Kidney tubule cell (primary cell): ENCODE results near the gene TFR2.

Experiments
- DNase-seq: peaks from one replicate; pipeline ENCODE4 v3.0.0-alpha.2; 2018; ENCODE audit warnings: low spot score

TFR2 gene

GRCh38 chr7:100612730-100613390 lies 28.5 kb downstream of the TFR2 start:
- DNase-seq, result no peak

DNA sequence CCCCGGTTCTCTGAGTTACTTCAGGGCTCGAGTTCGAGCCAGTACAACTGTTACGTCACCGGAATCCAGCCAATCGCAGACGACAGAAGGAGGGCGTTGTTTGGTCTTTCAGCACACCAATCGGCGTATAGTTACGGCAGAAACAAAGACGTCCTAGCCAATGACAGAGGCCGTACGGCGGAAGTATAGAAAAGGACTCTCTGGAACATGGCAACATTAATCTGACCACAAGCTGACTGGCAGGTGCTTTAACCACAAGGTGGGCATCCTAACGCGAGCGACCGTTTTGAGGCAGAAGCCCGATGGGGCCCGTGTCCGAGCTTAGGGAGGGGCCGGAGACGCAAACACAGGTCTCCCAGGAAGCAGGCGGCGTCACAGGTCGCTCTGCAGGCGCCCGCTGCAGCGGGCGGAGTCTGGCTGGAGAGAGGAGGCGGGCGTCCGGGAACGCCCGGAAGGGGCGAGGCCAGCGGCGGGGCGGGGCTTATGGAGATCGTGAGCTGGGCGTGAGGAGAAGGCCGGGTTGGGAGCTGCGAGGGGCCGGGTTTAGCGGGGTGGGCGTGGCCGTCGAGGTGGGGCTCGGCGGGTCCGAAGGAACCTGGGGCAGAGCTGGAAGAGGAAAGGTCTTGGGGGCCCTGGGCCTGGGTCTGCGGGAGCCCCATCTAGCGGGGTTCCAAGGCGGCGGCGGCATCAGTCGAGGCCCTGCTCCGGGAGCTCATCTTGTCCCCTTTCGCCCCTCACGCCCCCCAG lies 29.2 kb downstream of the TFR2 start, which contains the start of gene MOSPD3:
Gene MOSPD3, plus strand, starts transcription at position 558 of the 747 bp plus-strand sequence. CDS start 252 bp downstream, outside the sequence.
- peak; percentile 99 for DNase-seq

GRCh38 chr7:100609958-100610357 lies 31.4 kb downstream of the TFR2 start:
- DNase-seq, result no peak

- DNase-seq, result peak; percentile 66
Measured at GRCh38 chr7:100607111-100607510, 34.2 kb downstream of the TFR2 start.

DNA sequence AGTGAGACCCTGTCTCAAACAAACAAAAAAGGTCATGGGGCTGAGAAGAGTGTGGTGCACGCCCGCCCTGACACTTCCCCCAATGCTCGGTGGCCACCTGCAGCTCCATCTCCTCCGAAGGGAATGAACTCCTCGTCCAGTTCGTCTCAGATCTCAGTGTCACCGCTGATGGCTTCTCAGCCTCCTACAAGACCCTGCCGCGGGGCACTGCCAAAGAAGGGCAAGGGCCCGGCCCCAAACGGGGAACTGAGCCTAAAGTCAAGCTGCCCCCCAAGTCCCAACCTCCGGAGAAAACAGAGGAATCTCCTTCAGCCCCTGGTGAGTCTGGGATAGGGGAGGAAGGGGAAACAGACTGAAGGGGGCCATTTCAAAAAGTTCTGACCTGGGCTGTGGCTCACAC lies 35.0 kb downstream of the TFR2 start:
- DNase-seq, result no peak

- DNase-seq, result peak; percentile 49
Measured at GRCh38 chr7:100604976-100605911, 36.1 kb downstream of the TFR2 start.

- peak; percentile 67 for DNase-seq
Measured at GRCh38 chr7:100604028-100604975, 37.0 kb downstream of the TFR2 start.

DNA sequence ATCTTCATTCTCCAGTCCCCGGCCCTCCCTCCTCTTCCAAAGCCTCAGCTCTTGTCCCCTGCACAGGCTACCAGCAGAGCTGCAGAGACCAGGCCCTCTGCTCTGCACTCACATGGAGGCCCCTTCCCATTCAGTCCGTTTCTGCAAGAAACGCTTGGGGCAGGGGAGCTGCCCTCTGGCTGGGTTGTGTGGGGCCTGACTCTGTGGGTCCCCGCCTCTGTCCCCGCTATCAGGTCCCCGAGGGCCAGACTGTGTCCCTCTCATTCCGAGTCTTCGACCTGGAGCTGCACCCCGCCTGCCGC lies 37.7 kb downstream of the TFR2 start:
- DNase-seq, result no peak

DNA sequence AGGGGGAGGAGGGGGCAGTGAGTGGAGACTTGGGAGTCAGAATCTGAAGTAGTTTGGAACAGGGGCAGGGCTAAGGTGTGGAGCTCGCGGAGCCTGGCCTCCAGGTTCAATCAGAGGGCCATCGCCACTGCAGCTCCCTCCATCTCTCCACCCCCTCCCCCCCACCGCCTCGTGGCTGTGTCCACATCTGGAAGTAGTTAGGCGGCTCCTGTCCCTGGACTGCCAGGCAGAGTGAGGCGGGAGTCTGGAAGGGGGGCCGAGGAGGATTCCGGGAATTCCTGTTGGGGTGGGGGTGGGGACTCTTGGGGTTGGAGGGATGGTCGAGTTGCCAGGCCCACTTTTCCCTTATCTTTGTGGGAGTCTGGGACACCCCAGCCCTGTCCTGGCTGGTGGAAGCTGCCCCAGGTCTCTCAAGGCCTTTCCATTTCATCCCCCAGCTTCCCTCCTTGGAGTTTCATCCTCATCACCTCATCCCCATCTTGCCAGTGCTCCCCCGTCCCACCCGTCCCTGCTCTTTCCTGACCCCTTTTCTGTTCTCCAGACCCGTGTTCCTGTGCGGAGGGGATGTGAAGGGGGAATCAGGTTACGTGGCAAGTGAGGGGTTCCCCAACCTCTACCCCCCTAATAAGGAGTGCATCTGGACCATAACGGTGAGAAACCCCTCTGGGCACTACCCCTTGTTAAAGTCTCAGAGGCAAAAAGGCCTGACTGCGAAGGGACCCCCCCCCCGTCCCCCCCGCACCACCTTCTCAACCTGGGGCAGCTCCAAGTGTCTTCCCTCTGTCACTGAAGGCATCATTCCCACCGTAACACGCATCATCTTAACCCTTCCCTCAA lies 38.2 kb downstream of the TFR2 start:
- no peak for DNase-seq

DNA sequence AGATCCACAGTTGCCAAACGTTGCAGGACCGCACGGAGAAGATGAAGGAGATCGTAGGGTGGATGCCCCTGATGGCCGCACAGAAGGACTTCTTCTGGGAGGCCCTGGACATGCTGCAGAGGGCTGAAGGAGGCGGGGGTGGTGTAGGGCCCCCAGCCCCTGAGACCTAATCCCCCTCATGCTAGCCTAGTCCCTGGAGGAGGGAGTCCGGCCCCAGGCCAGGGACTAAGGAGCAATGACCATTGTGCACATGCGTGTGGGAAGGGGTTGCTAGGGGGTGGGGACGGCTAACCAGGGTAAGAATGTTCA lies 40.7 kb downstream of the TFR2 start:
- DNase-seq, result no peak

- DNase-seq, result no peak
Measured at GRCh38 chr7:100599911-100600729, 41.2 kb downstream of the TFR2 start.

GRCh38 chr7:100598425-100598824 lies 42.9 kb downstream of the TFR2 start:
- DNase-seq, result peak; percentile 13

DNA sequence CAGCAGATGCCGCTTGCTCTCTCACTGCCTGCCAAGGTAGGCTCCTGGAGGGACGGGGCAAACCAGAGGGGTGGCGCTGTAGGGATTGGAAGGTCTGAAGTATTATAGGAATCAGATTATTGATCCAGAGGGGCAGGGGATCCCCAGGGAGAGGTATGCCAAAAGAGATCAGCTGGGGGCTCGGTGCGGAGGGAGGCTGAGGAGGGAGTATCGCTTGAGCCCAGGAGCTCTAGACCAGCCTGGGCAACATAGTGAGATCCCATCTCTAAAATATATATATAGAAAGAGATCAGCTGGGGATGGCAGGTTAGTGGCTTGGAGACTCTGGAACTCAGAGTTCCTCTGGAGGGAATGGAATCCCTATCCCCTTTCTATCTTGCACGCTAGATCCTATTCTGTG lies 46.2 kb downstream of the TFR2 start:
- DNase-seq, result no peak

DNA sequence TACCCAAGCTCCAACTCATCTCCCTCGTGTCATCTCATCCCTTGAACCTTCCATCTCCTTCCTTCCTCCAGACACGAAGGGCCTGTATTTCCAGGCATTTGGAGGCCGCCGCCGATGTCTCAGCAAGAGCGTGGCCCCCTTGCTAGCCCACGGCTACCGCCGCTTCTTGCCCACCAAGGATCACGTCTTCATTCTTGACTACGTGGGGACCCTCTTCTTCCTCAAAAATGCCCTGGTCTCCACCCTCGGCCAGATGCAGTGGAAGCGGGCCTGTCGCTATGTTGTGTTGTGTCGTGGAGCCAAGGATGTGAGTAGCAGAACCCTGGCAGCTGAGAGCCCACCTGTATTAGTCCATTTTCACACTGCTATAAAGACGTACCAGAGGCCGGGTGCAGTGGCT lies 49.8 kb downstream of the TFR2 start:
- no peak for DNase-seq

DNA sequence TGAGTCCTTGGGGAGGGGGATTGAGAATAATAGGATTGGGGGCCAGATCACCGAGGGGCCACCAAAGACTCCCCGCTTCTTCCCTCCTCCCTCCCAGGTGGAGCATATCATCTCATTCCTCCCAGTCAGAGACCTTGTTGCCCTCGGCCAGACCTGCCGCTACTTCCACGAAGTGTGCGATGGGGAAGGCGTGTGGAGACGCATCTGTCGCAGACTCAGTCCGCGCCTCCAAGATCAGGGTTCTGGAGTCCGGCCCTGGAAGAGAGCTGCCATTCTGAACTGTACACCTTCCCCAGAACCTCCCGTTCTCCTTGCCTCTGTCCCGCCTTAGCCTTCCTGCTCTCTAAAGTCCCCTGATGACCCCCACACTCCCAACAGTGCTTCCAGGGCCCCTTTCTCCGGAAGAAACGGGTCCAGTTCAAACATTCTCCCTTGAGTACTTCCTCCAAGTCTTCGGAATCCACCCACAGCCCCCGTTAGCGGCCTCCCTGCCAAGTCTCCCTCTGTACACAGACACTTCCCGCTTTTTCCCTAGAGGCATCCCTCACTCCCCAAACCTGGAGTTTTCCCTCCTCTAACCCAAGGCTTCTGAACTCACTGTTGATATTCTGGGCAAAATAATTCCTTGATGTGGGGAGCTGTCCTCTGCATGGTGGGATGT lies 51.1 kb downstream of the TFR2 start:
- no peak for DNase-seq

DNA sequence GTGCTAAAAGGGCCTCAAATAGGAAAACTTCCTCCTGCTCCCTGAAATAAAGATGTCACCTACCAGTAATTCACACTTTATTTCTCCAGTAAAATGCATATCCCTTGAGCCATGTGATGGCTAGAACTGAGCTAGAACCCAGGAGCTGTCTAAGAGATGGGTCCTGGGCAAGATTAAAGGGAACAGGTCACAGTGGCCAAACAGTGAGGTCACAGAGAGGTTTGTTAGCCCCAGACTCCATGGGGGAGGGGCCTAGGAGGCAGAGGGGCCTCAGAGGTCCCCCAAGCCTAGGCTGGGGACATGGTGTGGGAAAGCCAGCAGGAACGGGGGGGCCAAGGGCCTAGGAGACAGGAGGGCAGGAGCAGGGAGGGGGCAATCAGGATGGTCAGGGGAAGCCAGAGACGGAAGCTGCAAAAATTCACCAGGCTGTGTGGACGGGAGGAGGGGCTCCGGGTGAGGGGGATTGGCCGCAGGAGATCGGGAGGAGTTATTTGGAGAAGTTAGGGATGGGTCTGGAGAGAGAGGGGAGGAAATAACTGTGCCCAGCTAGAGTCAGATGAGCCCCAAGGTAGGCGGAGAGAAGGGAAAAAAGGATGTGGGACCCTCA lies 51.9 kb downstream of the TFR2 start:
- DNase-seq, result no peak

GRCh38 chr7:100588438-100588837 lies 52.9 kb downstream of the TFR2 start:
- peak; percentile 25 for DNase-seq

- DNase-seq, result peak; percentile 100
Measured at GRCh38 chr7:100586266-100587025, 54.9 kb downstream of the TFR2 start, which contains the start of gene FBXO24. Gene FBXO24 (plus strand): TSS chr7:100586328. CDS start chr7:100586626, 298 bp downstream.
